H1 (cell line): Measurements from ENCODE around the gene GDPGP1. TPM values are rescaled to one million over a fixed set of nuclear protein-coding genes. Genes with fewer than 3 reads are reported as not detected.

Experiments
- CTCF ChIA-PET: fragments of 300-600 bp; sonication (Branson Sonifier 250); formaldehyde crosslinking; loops from one replicate; lab custom pipeline; 2021; ENCODE audit not compliant: partially characterized antibody; lab: Charles Lee
- POLR2A ChIA-PET: fragments of 300-600 bp; sonication (Branson Sonifier 250); formaldehyde crosslinking; loops from one replicate; lab custom pipeline; 2021; ENCODE audit warnings: inconsistent platforms; ENCODE audit not compliant: partially characterized antibody; lab: Charles Lee
- DNase-seq, 2 experiments: peaks; one replicate each; pipeline versions ENCODE4 v3.0.0 to v3.0.0-alpha.2; 2010 to 2022; ENCODE audit warnings: low spot score in 2 of 2, low read depth in 1 of 2, mixed read lengths in 1 of 2
- FAIRE-seq: peaks from 2 replicates; lab custom pipeline; 2011; peaks lifted over from hg19 to GRCh38; lab: Jason Lieb, UNC
- H2AFZ ChIP-seq: 2 replicates; pipeline ENCODE4 v1.8.1; 2012; ENCODE audit warnings: low read length, inconsistent platforms
- H2AK5ac ChIP-seq: 2 replicates; pipeline ENCODE4 v1.6.1; 2013; ENCODE audit warnings: low read depth, low read length
- H2BK120ac ChIP-seq: replicated peaks from 2 replicates; pipeline ENCODE3; 2013; ENCODE audit warnings: low read depth, low read length, inconsistent platforms
- H2BK12ac ChIP-seq: 2 replicates; pipeline ENCODE4 v1.6.1; 2013; ENCODE audit warnings: low read depth, low read length
- H2BK15ac ChIP-seq: 2 replicates; pipeline ENCODE4 v1.6.1; 2013; ENCODE audit warnings: low read length
- H2BK20ac ChIP-seq: 2 replicates; pipeline ENCODE4 v1.6.1; 2013; ENCODE audit warnings: low read length
- H2BK5ac ChIP-seq: 2 replicates; pipeline ENCODE4 v1.6.1; 2013; ENCODE audit warnings: low read depth, low read length
- H3K14ac ChIP-seq: 2 replicates; pipeline ENCODE4 v1.6.1; 2013; ENCODE audit warnings: inconsistent platforms; ENCODE audit not compliant: insufficient read length
- H3K18ac ChIP-seq: 2 replicates; pipeline ENCODE4 v1.6.1; 2013; ENCODE audit warnings: low read length; ENCODE audit errors: extremely low read depth
- H3K23ac ChIP-seq: 2 replicates; pipeline ENCODE4 v1.6.1; 2013; ENCODE audit warnings: inconsistent platforms; ENCODE audit not compliant: insufficient read length
- H3K23me2 ChIP-seq: 2 replicates; pipeline ENCODE4 v1.6.1; 2013; ENCODE audit warnings: low read depth, low read length
- H3K27ac ChIP-seq: 2 replicates; pipeline ENCODE4 v1.6.1; 2011; ENCODE audit warnings: low read depth, low read length, inconsistent platforms
- H3K27me3 ChIP-seq, 4 experiments: replicated peaks in 1 of 4; 1 replicate in 1 of 4; 2 replicates in 3 of 4; pipeline versions ENCODE4 v1.6.1 to v1.8.1; 2011 to 2013; ENCODE audit warnings: low read length in 3 of 4, mild to moderate bottlenecking in 3 of 4, inconsistent platforms in 2 of 4, mixed read lengths in 2 of 4, moderate library complexity in 1 of 4; ENCODE audit not compliant: control insufficient read depth in 3 of 4, insufficient read depth in 3 of 4; ENCODE audit errors: extremely low read depth in 1 of 4
- H3K36me3 ChIP-seq, 4 experiments: 2 replicates each; pipeline versions ENCODE4 v1.6.1 to v1.8.1; 2011 to 2013; ENCODE audit warnings: mild to moderate bottlenecking in 4 of 4, low read length in 3 of 4, moderate library complexity in 2 of 4, control low read depth in 1 of 4, inconsistent platforms in 1 of 4; ENCODE audit not compliant: insufficient read depth in 4 of 4, control insufficient read depth in 2 of 4
- H3K4ac ChIP-seq: replicated peaks from 2 replicates; pipeline ENCODE3; 2013; ENCODE audit warnings: low read length, low read depth, mixed read lengths, inconsistent platforms; ENCODE audit not compliant: insufficient read length
- H3K4me1 ChIP-seq, 4 experiments: replicated peaks in 1 of 4; 1 replicate in 1 of 4; 2 replicates in 3 of 4; pipeline versions ENCODE4 v1.6.1 to v1.8.1; 2011 to 2013; ENCODE audit warnings: low read length in 3 of 4, inconsistent platforms in 2 of 4, mixed read lengths in 1 of 4; ENCODE audit not compliant: insufficient read depth in 4 of 4, control insufficient read depth in 3 of 4
- H3K4me2 ChIP-seq, 2 experiments: 2 replicates each; pipeline versions ENCODE4 v1.6.1 to v1.8.1; 2011 to 2013; ENCODE audit warnings: low read depth in 2 of 2, low read length in 2 of 2, control low read depth in 1 of 2, inconsistent platforms in 1 of 2, mild to moderate bottlenecking in 1 of 2; ENCODE audit not compliant: insufficient read depth in 1 of 2
- H3K4me3 ChIP-seq, 4 experiments: fragments of 200-600, 300-600 bp in 1 of 4; sonication (generic), shearing (Covaris generic), sonication (Bioruptor Twin) in 1 of 4; 2 replicates each; pipeline versions ENCODE4 v1.5.1 to v1.8.1; 2011 to 2016; ENCODE audit warnings: low read length in 4 of 4, low read depth in 3 of 4, control low read depth in 2 of 4, inconsistent platforms in 2 of 4, mild to moderate bottlenecking in 2 of 4, mixed read lengths in 1 of 4, moderate library complexity in 1 of 4; ENCODE audit not compliant: insufficient read depth in 2 of 4; ENCODE audit errors: extremely low read depth in 1 of 4
- H3K56ac ChIP-seq: replicated peaks from 2 replicates; pipeline ENCODE3; 2013; ENCODE audit warnings: low read depth, mild to moderate bottlenecking, mixed read lengths, low read length, inconsistent platforms; ENCODE audit not compliant: insufficient read length
- H3K79me1 ChIP-seq: 2 replicates; pipeline ENCODE4 v1.6.1; 2013; ENCODE audit warnings: low read depth, low read length, control low read depth
- H3K79me2 ChIP-seq, 2 experiments: 2 replicates each; pipeline versions ENCODE4 v1.6.1 to v1.8.1; 2012 to 2013; ENCODE audit warnings: low read length in 2 of 2, mild to moderate bottlenecking in 2 of 2, inconsistent platforms in 1 of 2; ENCODE audit not compliant: insufficient read depth in 2 of 2, control insufficient read depth in 1 of 2
- H3K9ac ChIP-seq, 4 experiments: replicated peaks in 1 of 4; 1 replicate in 1 of 4; 2 replicates in 3 of 4; pipeline versions ENCODE4 v1.6.1 to v1.8.1; 2011 to 2013; ENCODE audit warnings: low read depth in 3 of 4, low read length in 3 of 4, control low read depth in 2 of 4, mild to moderate bottlenecking in 2 of 4, moderate library complexity in 2 of 4, inconsistent platforms in 1 of 4; ENCODE audit errors: extremely low read depth in 1 of 4
- H3K9me3 ChIP-seq, 2 experiments: 2 replicates each; pipeline versions ENCODE4 v1.6.1 to v1.8.1; 2012 to 2013; ENCODE audit warnings: mild to moderate bottlenecking in 2 of 2, moderate library complexity in 2 of 2, control low read depth in 1 of 2, inconsistent platforms in 1 of 2, low read depth in 1 of 2, low read length in 1 of 2, mixed read lengths in 1 of 2; ENCODE audit not compliant: insufficient read depth in 2 of 2
- H4K20me1 ChIP-seq, 2 experiments: replicated peaks in 1 of 2; 2 replicates each; pipeline versions ENCODE3 to v1.8.1; 2011 to 2013; ENCODE audit warnings: inconsistent platforms in 2 of 2, low read length in 2 of 2, mild to moderate bottlenecking in 1 of 2; ENCODE audit not compliant: insufficient read depth in 2 of 2, control insufficient read depth in 1 of 2
- H4K5ac ChIP-seq: 2 replicates; pipeline ENCODE4 v1.6.1; 2013; ENCODE audit warnings: low read length, low read depth, mixed read lengths, inconsistent platforms; ENCODE audit not compliant: insufficient read length
- H4K8ac ChIP-seq: 2 replicates; pipeline ENCODE4 v1.8.0; 2013; ENCODE audit warnings: mild to moderate bottlenecking, moderate library complexity, low read length, inconsistent platforms; ENCODE audit not compliant: insufficient read depth; ENCODE audit errors: extremely low read depth
- H4K91ac ChIP-seq: replicated peaks from 2 replicates; pipeline ENCODE3; 2013; ENCODE audit warnings: low read length, mixed read lengths, inconsistent platforms; ENCODE audit not compliant: insufficient read length
- CBX8 ChIP-seq: fragments of 300-800, 300-1000 bp; sonication (generic); IDR thresholded peaks from 2 replicates; pipeline ENCODE4 v1.7.1; 2016; ENCODE audit warnings: low read depth, low read length, borderline replicate concordance
- HDAC6 ChIP-seq: IDR thresholded peaks from one replicate; pipeline ENCODE4 v1.7.1; 2012; ENCODE audit warnings: low read depth, mild to moderate bottlenecking, inconsistent platforms, low read length, moderate library complexity
- KDM5A ChIP-seq: fragments of 200-600 bp; IDR thresholded peaks from 2 replicates; pipeline ENCODE4 v1.7.1; 2012; ENCODE audit warnings: mild to moderate bottlenecking, low read length, inconsistent platforms, mixed read lengths
- POLR2AphosphoS5 ChIP-seq: IDR thresholded peaks from 2 replicates; pipeline ENCODE4 v1.6.1; 2011; ENCODE audit warnings: low read depth, low read length
- SAP30 ChIP-seq: fragments of 300-600 bp; sonication (generic); IDR thresholded peaks from 2 replicates; pipeline ENCODE4 v1.7.1; 2012; ENCODE audit warnings: low read length, moderate library complexity, mild to moderate bottlenecking, inconsistent platforms; ENCODE audit not compliant: insufficient read depth, insufficient replicate concordance
- SIRT6 ChIP-seq: IDR thresholded peaks from one replicate; pipeline ENCODE4 v1.7.1; 2012; ENCODE audit warnings: low read length, inconsistent platforms
- SRF ChIP-seq: IDR thresholded peaks from 2 replicates; pipeline ENCODE4 v1.6.1; 2011; ENCODE audit warnings: mild to moderate bottlenecking, low read depth, low read length, moderate library complexity
- WGBS, 2 experiments: shearing (Covaris generic) in 1 of 2; methylation state at CpG; one replicate each; pipeline versions ENCODE4 v1.1.6 to v1.1.7; 2013 to 2015; ENCODE audit warnings: low lambda C conversion rate in 2 of 2, mixed read lengths in 2 of 2, inconsistent platforms in 1 of 2, low coverage in 1 of 2, missing lambda C conversion rate in 1 of 2; ENCODE audit not compliant: insufficient replicate concordance in 2 of 2, insufficient coverage in 1 of 2, insufficient read length in 1 of 2; ENCODE audit errors: extremely low coverage in 1 of 2, missing lambda C conversion rate in 1 of 2; 5-methylcytosine and 5-hydroxymethylcytosine counted together
- polyA plus RNA-seq, 7 experiments: library from polyadenylated mRNA; depleted of rRNA in 3 of 7; stranded (reverse) in 5 of 7; unstranded in 2 of 7; fragments of >200 nt in 5 of 7; fragments of 200-250 nt in 2 of 7; gene quantifications; 1 replicate in 5 of 7; 2 replicates in 1 of 7; 4 replicates in 1 of 7; pipeline versions ENCODE4 v1.2.1 to v1.2.3, GENCODE V29; 2011 to 2013; ENCODE audit warnings: missing spikeins in 2 of 7, mixed read lengths in 2 of 7
- total RNA-seq: library from RNA; stranded (reverse); fragmentation: NEBNext Ultra II Directional; extraction: Animal tissue kit (Norgen Biotek cat#: 25700); gene quantifications from 2 replicates; pipeline ENCODE4 v1.2.1, GENCODE V29; 2021

GDPGP1 gene
- total and polyA plus RNA-seq, 2 of the 8 experiments (the other 6 are each of a cell fraction or from before 2014, with no cell fraction given) = 1.8 to 5.6 TPM

DNA sequence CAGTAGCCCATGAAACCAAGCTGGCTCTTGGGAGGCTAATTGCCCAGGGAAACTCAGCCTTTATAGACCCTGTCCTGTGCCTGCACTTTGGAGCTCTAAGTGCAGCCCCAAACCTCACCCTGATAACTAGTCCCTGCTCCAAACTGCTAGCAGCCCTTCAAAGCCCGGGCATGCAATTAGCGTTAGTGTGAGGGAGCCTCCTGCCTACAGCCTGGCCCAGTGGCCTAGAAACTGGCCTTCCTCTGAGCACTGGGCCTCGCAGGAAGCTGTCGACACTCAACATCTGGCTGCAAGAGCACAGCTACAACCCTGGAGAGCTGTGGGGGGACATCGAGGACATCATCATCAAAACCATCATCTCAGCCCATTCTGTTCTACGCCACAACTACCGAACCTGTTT lies 23.8 kb downstream of the GDPGP1 start:
- Histone ChIP-seq H2AFZ (no peak overlapping the region), H3K23me2 (no peaks in the 10 kb centered on the region), H3K4me2 (no peak overlapping the region), H3K27ac (no peak overlapping the region), H4K8ac (no peak overlapping the region), H4K5ac (no peak overlapping the region), H4K91ac (no peak overlapping the region), H3K4ac (no peak overlapping the region), H3K79me1 (no peaks in the 10 kb centered on the region), H3K4me3 (no peak overlapping the region), H2BK20ac (no peak overlapping the region), H2BK12ac (no peak overlapping the region), H2BK120ac (no peak overlapping the region), H3K56ac (no peak overlapping the region), H2BK5ac (0 out of 2 replicates have a peak overlapping the region, but pooled peaks have one; percentile 9), H3K36me3 (no peaks in the 10 kb centered on the region), H3K23ac (no peak overlapping the region), H2BK15ac (no peak overlapping the region), H4K20me1 (no peaks in the 10 kb centered on the region), H3K27me3 (no peaks in the 10 kb centered on the region), H2AK5ac (no peak overlapping the region), H3K9me3 (no peaks in the 10 kb centered on the region), H3K79me2 (no peaks in the 10 kb centered on the region), H3K18ac (no peak overlapping the region), H3K9ac (no peak overlapping the region), H3K4me1 (no peaks in the 10 kb centered on the region), H3K14ac (no peak overlapping the region)
- POLR2A ChIA-PET = interaction anchor here (0.5 to 1.3 kb wide), 3 partner anchors 8 to 1418 kb away, joined by 3 to 4 read pairs (median 4); partner anchors contain the start of gene NGRN
- 93% methylated on average over 7 of the region's 7 CpGs; no CpG with 5 or more reads in 1 of the 2 experiments for WGBS, 2 experiments
- no peak for FAIRE-seq
- DNase-seq = no peak
- CTCF ChIA-PET = interaction anchor here (0.7 to 2.0 kb wide), 4 partner anchors 10 to 29 kb away, joined by 3 to 8 read pairs (median 4); no protein-coding TSS in a partner anchor
- no peak for TF ChIP-seq POLR2AphosphoS5
- TF ChIP-seq SAP30 = no peak
- TF ChIP-seq SRF = no peak
- no peak for TF ChIP-seq CBX8
- no peak for TF ChIP-seq KDM5A
- no peak for TF ChIP-seq SIRT6
- TF ChIP-seq HDAC6 = no peak
